ENCODE measurements around the gene CADM1. TPM values are rescaled to one million over a fixed set of nuclear protein-coding genes. Genes with fewer than 3 reads are reported as not detected.

Gene CADM1
- total RNA-seq, 1 donor from 2014 or later = 150 TPM

DNA sequence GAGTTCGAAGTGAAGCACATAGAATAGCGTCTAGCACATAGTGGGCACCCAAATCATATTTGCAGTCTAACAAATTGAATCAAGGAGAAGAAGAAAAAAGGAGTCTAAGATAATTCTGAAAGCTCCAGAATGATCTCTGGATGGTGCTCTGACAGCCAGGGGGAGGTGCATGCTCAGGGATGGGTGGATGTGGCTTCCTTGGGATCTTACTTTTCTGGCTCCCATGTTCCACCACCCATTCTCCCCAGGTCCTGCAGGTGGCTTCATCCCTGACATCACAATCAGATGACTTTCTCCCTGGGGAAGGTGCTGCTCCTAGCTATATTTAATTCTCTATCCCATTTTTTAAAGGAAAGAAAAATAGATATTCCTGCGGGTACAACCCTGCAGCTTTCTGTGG, 381.9 kb downstream of the CADM1 start:
- TF ChIP-seq CTCF (conservative IDR thresholded peaks at IDR 0.05) = no peak
- Mint-ChIP-seq H3K36me3 (no peaks in the 10 kb centered on the region), H3K27ac (no peak overlapping the region), H3K4me3 (no peak overlapping the region), H3K27me3 (peaks cover 7% of the 10 kb centered on the region), H3K4me1 (ENCODE audit: unreplicated experiment) (peaks cover 12% of the 10 kb centered on the region), H3K9me3 (peaks cover 11% of the 10 kb centered on the region)
- no peak for DNase-seq (ENCODE audit: extremely low spot score, unreplicated experiment)
